ENCODE measurements around the gene GNGT1. TPM values are rescaled to one million over a fixed set of nuclear protein-coding genes. Genes with fewer than 3 reads are reported as not detected.

The GNGT1 gene
- total RNA-seq, 1 experiment from 2014 or later = 0.20 TPM

- H4K5ac ChIP-seq (ENCODE audit: insufficient read length, low read depth, low read length) = no peak overlapping the region
- Mint-ChIP-seq H3K27me3 (ENCODE audit: low read depth) (no peaks in the 10 kb centered on the region), H3K36me3 (ENCODE audit: insufficient read depth in 1 of 3, low read depth in 3 of 3) (peaks cover 15 to 17% (median 17%) of the 10 kb centered on the region in 3 experiments), H3K27ac (peak overlapping the region in 2 of 3 experiments; percentile 7 to 33; a peak in 2 of 7 replicates), H3K4me3 (no peak overlapping the region), H3K4me1 (peaks cover 7 to 8% of the 10 kb centered on the region in 2 experiments), H3K9me3 (peaks cover 15 to 20% of the 10 kb centered on the region in 2 experiments; a peak in 4 of 5 replicates)
- H4K8ac ChIP-seq (replicated peaks; ENCODE audit: insufficient read length, low read depth, low read length) = no peak overlapping the region
- H3K4me2 ChIP-seq (ENCODE audit: insufficient read depth, insufficient read length, low read length) = no peak overlapping the region
- DNase-seq = peak; percentile 55
- H3K27me3 ChIP-seq (ENCODE audit: insufficient read depth, low read length) = no peaks in the 10 kb centered on the region
- H2BK15ac ChIP-seq (ENCODE audit: low read depth, low read length) = no peak overlapping the region
- H3K9ac ChIP-seq (ENCODE audit: extremely low read depth, insufficient read length, low read length) = no peak overlapping the region
- no peak overlapping the region for H2BK12ac ChIP-seq (ENCODE audit: insufficient read length, low read depth, low read length)
- H2AK5ac ChIP-seq (ENCODE audit: insufficient read length, low read length) = no peak overlapping the region
- H3K9me3 ChIP-seq (ENCODE audit: control insufficient read depth, low read depth, low read length) = peaks cover 8% of the 10 kb centered on the region
- no peak overlapping the region for H3K23ac ChIP-seq (ENCODE audit: insufficient read length, low read depth, low read length)
- H3T11ph ChIP-seq (ENCODE audit: low read length) = no peak overlapping the region
- no peaks in the 10 kb centered on the region for H3K79me1 ChIP-seq (ENCODE audit: insufficient read depth, low read depth, low read length, poor library complexity, severe bottlenecking)
- H3K4ac ChIP-seq (ENCODE audit: low read depth, low read length) = no peak overlapping the region
- no peaks in the 10 kb centered on the region for H3K4me1 ChIP-seq (ENCODE audit: insufficient read depth, low read length)
- H2BK120ac ChIP-seq (ENCODE audit: low read depth, low read length, poor library complexity, severe bottlenecking) = no peak overlapping the region
- WGBS (ENCODE audit: extremely low coverage, insufficient read length, low lambda C conversion rate) = no CpG with 5 or more reads among the region's 1 CpG
- no peak overlapping the region for H3K56ac ChIP-seq (ENCODE audit: insufficient read length, low read depth, low read length)
- TF ChIP-seq CTCF (conservative IDR thresholded peaks at IDR 0.05) = no peak
- no peak overlapping the region for H4K91ac ChIP-seq (ENCODE audit: insufficient read length, low read depth, low read length)
- H2BK5ac ChIP-seq (ENCODE audit: insufficient read length, low read length) = no peak overlapping the region
- H3K27ac ChIP-seq (ENCODE audit: insufficient read length, low read depth, low read length) = no peak overlapping the region
- H3K79me2 ChIP-seq (ENCODE audit: insufficient read depth, low read length) = no peaks in the 10 kb centered on the region
- H2BK20ac ChIP-seq (ENCODE audit: low read depth, low read length, poor library complexity, severe bottlenecking) = no peak overlapping the region
- no peaks in the 10 kb centered on the region for H3K23me2 ChIP-seq (ENCODE audit: insufficient read length, low read depth, low read length, poor library complexity, severe bottlenecking)
- no peak overlapping the region for H3K18ac ChIP-seq (ENCODE audit: insufficient read length, low read depth, low read length)
- H4K20me1 ChIP-seq (ENCODE audit: control insufficient read depth, insufficient read depth, insufficient read length) = no peaks in the 10 kb centered on the region
- no peak overlapping the region for H2AFZ ChIP-seq (ENCODE audit: low read length)
- no peak overlapping the region for H3K14ac ChIP-seq (ENCODE audit: insufficient read depth, low read length)
Measured at GRCh38 chr7:93873998-93874574, 32.3 kb upstream of the GNGT1 start.

Data from H9 (cell line).